Loucy (cell line): ENCODE measurements around the gene AFF1.

ENCODE experiments used
- H2AFZ ChIP-seq: fragments of 200-600 bp; sonication (generic); 2 replicates; pipeline ENCODE4 v1.6.0; 2016; ENCODE audit warnings: antibody characterized with exemption, mild to moderate bottlenecking, low read length, moderate library complexity
- H3F3A ChIP-seq: fragments of 200-600 bp; 2 replicates; pipeline ENCODE4 v1.6.0; 2016; ENCODE audit warnings: antibody characterized with exemption, low read depth, mild to moderate bottlenecking
- H3K27me3 ChIP-seq: fragments of 200-600 bp; sonication (generic); 2 replicates; pipeline ENCODE4 v1.6.1; 2014; ENCODE audit warnings: low read length, mild to moderate bottlenecking; ENCODE audit not compliant: insufficient read depth, poor library complexity, severe bottlenecking
- H3K36me3 ChIP-seq: fragments of 200-600 bp; sonication (generic); 2 replicates; pipeline ENCODE4 v1.6.1; 2016; ENCODE audit warnings: low read length; ENCODE audit not compliant: insufficient read depth
- H3K4me1 ChIP-seq: fragments of 200-600 bp; sonication (generic); 2 replicates; pipeline ENCODE4 v1.5.1; 2014; ENCODE audit warnings: low read length, mild to moderate bottlenecking; ENCODE audit not compliant: insufficient read depth, poor library complexity, severe bottlenecking
- H3K4me2 ChIP-seq: fragments of 200-600 bp; sonication (generic); 2 replicates; pipeline ENCODE4 v1.6.0; 2014; ENCODE audit warnings: antibody characterized with exemption, low read length, low read depth, mild to moderate bottlenecking; ENCODE audit not compliant: poor library complexity, severe bottlenecking
- H3K4me3 ChIP-seq: fragments of 200-600 bp; sonication (generic); 2 replicates; pipeline ENCODE4 v1.5.1; 2014; ENCODE audit warnings: low read length, mild to moderate bottlenecking, mixed read lengths; ENCODE audit not compliant: poor library complexity, severe bottlenecking
- H3K79me2 ChIP-seq: fragments of 200-600 bp; sonication (generic); 2 replicates; pipeline ENCODE4 v1.6.1; 2014; ENCODE audit warnings: low read length; ENCODE audit not compliant: insufficient read depth
- H3K9ac ChIP-seq: fragments of 200-600 bp; sonication (generic); 2 replicates; pipeline ENCODE4 v1.6.0; 2014; ENCODE audit warnings: mild to moderate bottlenecking, low read depth, low read length, moderate library complexity; ENCODE audit not compliant: poor library complexity, severe bottlenecking
- H3K9me2 ChIP-seq: fragments of 200-600 bp; sonication (generic); replicated peaks from 2 replicates; pipeline ENCODE4 v1.6.1; 2016; ENCODE audit warnings: low read depth, low read length, mixed read lengths
- H3K9me3 ChIP-seq: fragments of 200-600 bp; sonication (generic); 2 replicates; pipeline ENCODE4 v1.6.1; 2014; ENCODE audit warnings: mild to moderate bottlenecking, antibody characterized with exemption, low read length, low read depth; ENCODE audit not compliant: insufficient read depth
- H4K20me1 ChIP-seq: fragments of 200-600 bp; sonication (generic); 2 replicates; pipeline ENCODE4 v1.6.0; 2014; ENCODE audit warnings: antibody characterized with exemption, low read length, mild to moderate bottlenecking; ENCODE audit not compliant: insufficient read depth, poor library complexity, severe bottlenecking
- EZH2phosphoT487 ChIP-seq: fragments of 200-600 bp; IDR thresholded peaks from 2 replicates; pipeline ENCODE4 v1.6.1; 2018; ENCODE audit warnings: antibody characterized with exemption, mild to moderate bottlenecking, moderate library complexity, borderline replicate concordance
- TF ChIP-seq, protein P1 (sequence below): fragments of 200-600 bp; sonication (generic); conservative IDR thresholded peaks from 2 replicates; pipeline ENCODE4 v1.5.1; 2014; ENCODE audit warnings: mild to moderate bottlenecking, antibody characterized with exemption, low read length

AFF1 gene

GRCh38 chr4:87029356-87029755 lies 94.5 kb downstream of the AFF1 start:
- no peak for TF ChIP-seq EZH2phosphoT487
- TF ChIP-seq, protein P1, sequence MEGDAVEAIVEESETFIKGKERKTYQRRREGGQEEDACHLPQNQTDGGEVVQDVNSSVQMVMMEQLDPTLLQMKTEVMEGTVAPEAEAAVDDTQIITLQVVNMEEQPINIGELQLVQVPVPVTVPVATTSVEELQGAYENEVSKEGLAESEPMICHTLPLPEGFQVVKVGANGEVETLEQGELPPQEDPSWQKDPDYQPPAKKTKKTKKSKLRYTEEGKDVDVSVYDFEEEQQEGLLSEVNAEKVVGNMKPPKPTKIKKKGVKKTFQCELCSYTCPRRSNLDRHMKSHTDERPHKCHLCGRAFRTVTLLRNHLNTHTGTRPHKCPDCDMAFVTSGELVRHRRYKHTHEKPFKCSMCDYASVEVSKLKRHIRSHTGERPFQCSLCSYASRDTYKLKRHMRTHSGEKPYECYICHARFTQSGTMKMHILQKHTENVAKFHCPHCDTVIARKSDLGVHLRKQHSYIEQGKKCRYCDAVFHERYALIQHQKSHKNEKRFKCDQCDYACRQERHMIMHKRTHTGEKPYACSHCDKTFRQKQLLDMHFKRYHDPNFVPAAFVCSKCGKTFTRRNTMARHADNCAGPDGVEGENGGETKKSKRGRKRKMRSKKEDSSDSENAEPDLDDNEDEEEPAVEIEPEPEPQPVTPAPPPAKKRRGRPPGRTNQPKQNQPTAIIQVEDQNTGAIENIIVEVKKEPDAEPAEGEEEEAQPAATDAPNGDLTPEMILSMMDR = no peak
- Histone ChIP-seq H3K4me2 (no peak overlapping the region), H3K4me1 (peaks cover 16% of the 10 kb centered on the region), H4K20me1 (peaks cover 77% of the 10 kb centered on the region), H2AFZ (no peak overlapping the region), H3K79me2 (peaks cover 100% of the 10 kb centered on the region), H3K36me3 (0 out of 2 replicates have a peak, but pooled peaks cover 6% of the 10 kb centered on the region), H3K9me3 (no peaks in the 10 kb centered on the region), H3F3A (no peaks in the 10 kb centered on the region), H3K9me2 (no peaks in the 10 kb centered on the region), H3K4me3 (no peak overlapping the region), H3K27me3 (no peaks in the 10 kb centered on the region), H3K9ac (no peak overlapping the region)

- no peak overlapping the region for H3K4me2 ChIP-seq
- no peak overlapping the region for H3K4me3 ChIP-seq
- H3K27me3 ChIP-seq = no peaks in the 10 kb centered on the region
- no peaks in the 10 kb centered on the region for H3K9me3 ChIP-seq
- no peaks in the 10 kb centered on the region for H3K9me2 ChIP-seq
- peaks cover 16% of the 10 kb centered on the region for H3K4me1 ChIP-seq
- H3F3A ChIP-seq = no peaks in the 10 kb centered on the region
- H2AFZ ChIP-seq = no peak overlapping the region
- no peak overlapping the region for H3K9ac ChIP-seq
- H3K79me2 ChIP-seq = peaks cover 100% of the 10 kb centered on the region
- H3K36me3 ChIP-seq = 0 out of 2 replicates have a peak, but pooled peaks cover 6% of the 10 kb centered on the region
- TF ChIP-seq, protein P1 = no peak
- TF ChIP-seq EZH2phosphoT487 = no peak
- H4K20me1 ChIP-seq = peaks cover 79% of the 10 kb centered on the region
Observed at GRCh38 chr4:87030124-87030523, 95.3 kb downstream of the AFF1 start.

DNA sequence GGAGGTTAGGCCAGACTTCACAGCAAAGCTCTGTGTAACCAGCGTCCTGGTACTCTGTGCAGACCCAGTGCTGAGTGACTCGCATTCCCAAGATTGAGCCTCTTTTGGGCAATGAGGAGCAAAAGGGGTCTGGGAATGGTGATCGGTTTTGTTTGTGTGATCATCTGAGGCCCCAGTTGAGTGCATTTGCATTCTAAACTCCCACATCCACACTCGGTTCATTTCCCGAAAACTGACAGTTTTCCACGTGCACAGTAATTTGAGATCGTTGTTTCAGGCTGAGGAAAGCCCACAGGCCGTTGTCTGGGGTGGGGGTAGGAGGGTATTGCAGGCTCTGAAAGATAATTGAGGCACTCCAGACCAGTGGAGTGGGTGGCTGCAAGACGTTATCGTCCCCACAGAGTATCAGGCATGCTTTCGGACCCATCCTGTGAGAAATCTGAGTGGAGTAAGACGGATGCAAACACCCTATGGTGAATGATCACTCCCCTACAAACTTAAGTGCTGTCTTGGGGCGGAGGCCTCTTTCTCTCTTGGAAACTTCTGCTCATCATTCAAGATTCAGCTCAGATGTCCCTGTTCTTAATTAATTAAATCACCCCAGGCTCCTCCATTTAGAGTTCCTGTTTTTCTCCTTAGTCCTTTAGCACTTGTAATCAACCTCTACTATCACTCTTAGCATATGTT lies 96.1 kb downstream of the AFF1 start:
- 0 out of 2 replicates have a peak, but pooled peaks cover 6% of the 10 kb centered on the region for H3K36me3 ChIP-seq
- no peak overlapping the region for H3K9ac ChIP-seq
- H3K27me3 ChIP-seq = no peaks in the 10 kb centered on the region
- peaks cover 100% of the 10 kb centered on the region for H3K79me2 ChIP-seq
- H4K20me1 ChIP-seq = peaks cover 80% of the 10 kb centered on the region
- no peak overlapping the region for H2AFZ ChIP-seq
- peaks cover 18% of the 10 kb centered on the region for H3K4me1 ChIP-seq
- no peak overlapping the region for H3K4me3 ChIP-seq
- H3K9me3 ChIP-seq = no peaks in the 10 kb centered on the region
- no peak overlapping the region for H3K4me2 ChIP-seq
- TF ChIP-seq, protein P1 = no peak
- no peak for TF ChIP-seq EZH2phosphoT487
- no peaks in the 10 kb centered on the region for H3F3A ChIP-seq
- no peaks in the 10 kb centered on the region for H3K9me2 ChIP-seq
